Stimulated activated CD4-positive, alpha-beta T cell treated with anti-CD3 and anti-CD28 coated beads, Interleukin-1b, Interleukin-23, amount 100 ng/mL, for 4 hours (primary cell): ENCODE results near the gene MTMR3.
"Not testable (repeated sequence)": the region's sequence is repeated elsewhere in the genome, so short reads cannot be mapped to it uniquely, and the experiment has no call there.

Source experiments
- DNase-seq, 2 donors: peaks; one replicate each; pipeline ENCODE4 v3.0.0-alpha.2; 2020; ENCODE audit warnings: low read depth in 2 of 2

Gene MTMR3

DNA sequence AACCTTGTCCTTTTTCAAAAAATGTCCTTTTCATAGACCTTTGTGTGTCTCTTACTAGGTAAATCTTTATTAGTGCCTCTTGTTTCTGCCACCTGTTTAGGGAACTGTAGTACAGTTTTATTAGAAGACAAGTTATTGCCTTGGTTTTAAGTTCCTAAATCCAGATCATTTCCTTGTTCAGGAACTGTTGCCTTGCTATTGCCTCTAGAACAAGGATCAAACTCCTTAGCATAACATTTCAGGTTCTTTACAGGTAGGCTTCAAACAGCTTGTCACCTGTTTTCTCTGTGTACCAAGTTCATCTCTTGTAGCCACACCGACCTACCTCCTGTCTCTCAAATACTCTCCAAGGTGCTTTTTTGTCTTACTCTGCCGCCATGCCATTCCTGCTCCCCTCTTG lies 75.2 kb downstream of the MTMR3 start:
- DNase-seq: no peak

GRCh38 chr22:29964776-29965175 lies 81.8 kb downstream of the MTMR3 start:
- DNase-seq: no peak

DNA sequence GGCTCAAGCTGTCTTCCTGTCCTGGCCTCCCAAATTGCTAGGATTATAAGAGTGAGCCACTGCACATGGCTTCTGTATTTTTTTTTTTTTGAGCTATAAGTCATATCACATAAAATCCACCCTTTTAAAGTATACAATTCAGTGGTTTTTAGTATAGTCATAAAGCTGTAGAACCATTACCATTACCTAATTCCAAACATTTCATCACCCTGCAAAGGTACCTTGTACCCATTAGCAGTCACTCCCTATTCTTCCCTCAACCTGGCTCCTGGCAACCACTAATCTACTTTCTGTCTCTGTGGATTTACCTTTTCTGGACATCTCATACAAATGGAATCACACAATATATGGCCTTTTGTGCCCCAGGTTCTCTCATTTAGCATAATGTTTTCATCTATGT lies 84.5 kb downstream of the MTMR3 start:
- DNase-seq: no peak

- DNase-seq: no peak
Measured at GRCh38 chr22:29971607-29972006, 88.6 kb downstream of the MTMR3 start.

DNA sequence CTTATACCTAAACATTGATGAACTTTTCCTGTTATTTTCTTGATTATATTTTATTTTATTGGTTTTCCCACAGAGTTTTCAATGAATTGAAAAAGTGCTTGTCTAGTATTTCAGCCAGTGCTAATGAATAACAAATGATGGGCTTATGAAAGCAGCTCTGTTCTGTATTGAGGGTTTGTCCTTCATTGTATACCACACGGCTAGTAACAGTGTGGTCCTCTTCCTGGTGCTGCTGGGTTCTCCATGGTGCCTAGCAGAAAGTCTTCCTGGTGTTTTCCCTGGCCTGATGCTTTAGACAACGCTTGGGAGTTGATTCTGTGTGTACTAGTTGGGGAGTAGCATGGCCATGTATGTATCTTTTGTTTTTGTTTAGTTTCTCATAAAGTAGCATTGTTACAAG lies 89.1 kb downstream of the MTMR3 start:
- DNase-seq: no peak

DNA sequence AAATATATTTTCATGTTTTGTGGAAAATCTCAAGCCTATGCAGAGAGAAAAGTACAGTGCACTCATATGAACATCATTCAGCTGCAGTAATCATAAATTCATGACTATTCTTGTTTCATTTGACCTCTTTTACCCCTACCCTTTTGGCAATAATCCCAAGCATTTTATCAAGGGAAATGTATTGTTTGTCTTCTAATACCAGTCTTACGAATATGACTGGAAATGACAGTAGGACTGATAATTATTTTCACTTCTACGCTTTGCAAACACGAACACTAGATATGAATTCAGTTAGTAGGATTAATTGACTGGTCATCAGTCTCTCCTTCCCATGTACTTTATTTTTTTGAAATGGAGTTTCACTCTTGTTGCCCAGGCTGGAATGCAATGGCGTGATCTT lies 90.3 kb downstream of the MTMR3 start:
- DNase-seq: no peak

DNA sequence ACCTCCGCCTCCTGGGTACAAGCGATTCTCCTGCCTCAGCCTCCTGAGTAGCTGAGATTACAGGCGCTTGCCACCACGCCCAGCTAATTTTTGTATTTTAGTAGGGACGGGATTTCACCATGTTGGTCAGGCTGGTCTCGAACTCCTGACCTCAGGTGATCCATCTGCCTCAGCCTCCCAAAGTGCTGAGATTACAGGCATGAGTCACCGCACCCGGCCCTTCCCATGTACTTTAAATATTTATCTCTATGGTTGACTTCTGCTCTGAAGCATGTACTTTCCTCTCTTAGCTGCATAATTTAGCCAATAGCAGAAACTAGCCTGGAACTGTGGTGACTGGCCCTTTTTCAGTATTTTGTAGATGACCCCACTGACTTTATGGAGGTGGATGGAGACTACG lies 90.7 kb downstream of the MTMR3 start:
- not testable (repeated sequence) for DNase-seq

DNA sequence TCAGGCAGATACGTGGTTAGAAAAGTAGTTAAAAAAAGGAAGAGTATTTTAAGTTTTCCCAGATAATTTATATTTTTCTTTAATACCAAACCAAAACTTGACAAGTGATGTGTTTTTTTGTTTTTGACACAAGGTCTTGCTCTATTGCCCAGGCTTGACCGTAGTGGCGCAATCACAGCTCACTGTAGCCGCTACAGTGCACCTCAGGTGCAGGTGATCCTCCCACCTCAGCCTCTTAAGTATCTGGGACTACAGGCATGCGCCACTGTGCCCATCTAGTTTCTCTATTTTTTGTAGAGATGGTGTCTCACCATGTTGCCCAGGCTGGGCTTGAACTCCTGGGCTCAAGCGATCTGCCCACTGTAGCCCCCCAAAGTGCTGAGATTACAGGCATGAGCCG lies 92.5 kb downstream of the MTMR3 start:
- DNase-seq: no peak

DNA sequence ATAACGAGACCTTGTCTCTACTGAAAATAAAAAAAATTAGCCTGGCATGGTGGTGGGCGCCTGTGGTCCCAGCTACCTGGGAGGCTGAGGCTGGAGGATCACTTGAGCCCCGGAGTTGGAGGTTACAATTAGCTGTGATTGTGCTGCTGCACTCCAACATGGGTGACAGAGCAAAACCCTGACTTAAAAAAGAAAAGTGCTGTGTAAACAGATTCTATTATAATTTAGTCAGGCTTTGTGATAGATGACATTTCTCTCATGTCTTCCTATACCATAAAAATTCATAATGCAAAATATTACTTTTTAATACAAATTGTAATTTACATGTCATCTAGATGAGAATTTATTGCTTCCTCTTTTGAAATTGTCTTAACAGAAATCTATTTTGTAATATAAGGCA lies 94.1 kb downstream of the MTMR3 start:
- DNase-seq: no peak

DNA sequence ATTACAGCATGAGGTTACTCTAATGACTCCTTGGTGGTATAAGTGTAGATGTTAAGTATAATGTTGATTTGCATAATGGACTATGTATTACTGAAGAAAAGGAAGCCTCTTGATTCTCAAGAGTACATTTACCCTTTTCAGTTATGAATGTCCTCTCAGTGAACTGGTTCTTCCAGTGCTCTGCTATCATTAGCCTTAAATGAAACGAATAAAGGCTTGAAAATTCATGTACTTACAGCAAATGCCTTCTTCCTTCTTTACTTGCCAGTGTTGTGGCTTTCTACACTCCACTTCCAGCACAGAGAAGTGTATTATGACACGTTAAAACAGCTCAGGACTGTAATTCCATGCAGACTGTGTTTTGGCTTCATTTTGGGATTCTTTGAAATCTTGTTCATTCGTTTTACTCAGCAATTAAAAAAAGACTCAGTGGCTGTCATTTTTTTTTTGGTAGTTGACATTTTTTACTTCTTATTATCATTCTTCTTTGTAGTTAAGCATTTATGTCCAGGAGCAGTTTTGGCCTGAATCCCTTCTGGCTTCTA lies 96.9 kb downstream of the MTMR3 start:
- no peak for DNase-seq

- no peak for DNase-seq
Measured at GRCh38 chr22:29983296-29983917, 100.4 kb downstream of the MTMR3 start.

GRCh38 chr22:29985912-29986311 lies 102.9 kb downstream of the MTMR3 start:
- no peak for DNase-seq

DNA sequence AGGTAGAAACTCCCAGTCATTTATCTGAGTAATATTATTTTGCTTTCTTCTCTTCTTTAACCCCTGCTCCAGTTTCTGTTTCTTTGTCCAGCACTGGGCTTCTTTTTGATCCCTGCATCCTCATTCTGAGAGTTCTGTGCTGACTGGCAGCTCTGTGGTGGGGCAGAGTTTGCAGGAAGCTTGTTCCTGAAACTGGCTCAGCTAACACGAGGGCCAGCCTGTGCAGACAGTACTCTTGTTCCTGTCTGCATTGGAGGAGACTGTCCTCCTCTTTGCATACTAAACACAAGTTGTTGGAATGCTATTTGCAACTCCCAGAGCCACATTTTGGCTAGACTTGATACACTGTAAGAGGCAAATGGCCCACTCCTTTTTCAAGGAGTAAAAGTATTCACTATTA lies 104.2 kb downstream of the MTMR3 start:
- no peak for DNase-seq

DNA sequence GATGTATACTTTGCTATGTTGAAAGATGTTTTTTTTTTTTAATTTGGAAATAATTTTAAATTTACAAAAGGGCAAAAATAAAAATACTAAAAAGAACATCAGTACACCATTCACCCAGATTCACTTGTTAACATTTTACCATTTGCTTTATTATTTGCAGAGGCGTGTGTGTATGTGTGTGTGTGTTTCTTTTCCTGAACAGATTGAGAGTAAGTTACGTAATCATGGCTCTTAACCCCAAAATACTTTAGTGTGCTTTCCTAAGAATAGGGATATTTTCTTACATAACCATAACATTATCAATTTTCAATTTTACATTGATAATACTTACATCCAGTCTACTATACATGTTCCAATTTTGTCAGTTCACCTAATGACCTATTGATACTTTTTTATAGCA lies 105.7 kb downstream of the MTMR3 start:
- DNase-seq: no peak

DNA sequence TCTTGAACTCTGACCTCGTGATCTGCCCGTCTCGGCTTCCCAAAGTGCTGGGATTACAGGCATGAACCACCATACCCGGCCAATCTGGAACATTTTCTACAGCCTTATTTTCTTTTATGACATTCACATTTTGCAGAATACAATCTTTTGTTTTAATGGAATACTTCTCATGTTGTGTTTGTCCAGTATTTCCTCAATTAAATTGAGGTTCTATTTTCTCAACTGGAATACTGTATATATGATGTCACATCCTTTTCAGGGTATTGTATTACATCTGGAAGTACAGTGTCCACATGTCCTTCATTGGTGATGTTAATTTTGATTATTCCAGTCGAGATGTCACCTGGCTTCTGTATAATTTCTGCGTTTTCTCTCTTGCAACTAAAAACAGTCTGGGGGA lies 106.5 kb downstream of the MTMR3 start:
- DNase-seq: no peak

DNA sequence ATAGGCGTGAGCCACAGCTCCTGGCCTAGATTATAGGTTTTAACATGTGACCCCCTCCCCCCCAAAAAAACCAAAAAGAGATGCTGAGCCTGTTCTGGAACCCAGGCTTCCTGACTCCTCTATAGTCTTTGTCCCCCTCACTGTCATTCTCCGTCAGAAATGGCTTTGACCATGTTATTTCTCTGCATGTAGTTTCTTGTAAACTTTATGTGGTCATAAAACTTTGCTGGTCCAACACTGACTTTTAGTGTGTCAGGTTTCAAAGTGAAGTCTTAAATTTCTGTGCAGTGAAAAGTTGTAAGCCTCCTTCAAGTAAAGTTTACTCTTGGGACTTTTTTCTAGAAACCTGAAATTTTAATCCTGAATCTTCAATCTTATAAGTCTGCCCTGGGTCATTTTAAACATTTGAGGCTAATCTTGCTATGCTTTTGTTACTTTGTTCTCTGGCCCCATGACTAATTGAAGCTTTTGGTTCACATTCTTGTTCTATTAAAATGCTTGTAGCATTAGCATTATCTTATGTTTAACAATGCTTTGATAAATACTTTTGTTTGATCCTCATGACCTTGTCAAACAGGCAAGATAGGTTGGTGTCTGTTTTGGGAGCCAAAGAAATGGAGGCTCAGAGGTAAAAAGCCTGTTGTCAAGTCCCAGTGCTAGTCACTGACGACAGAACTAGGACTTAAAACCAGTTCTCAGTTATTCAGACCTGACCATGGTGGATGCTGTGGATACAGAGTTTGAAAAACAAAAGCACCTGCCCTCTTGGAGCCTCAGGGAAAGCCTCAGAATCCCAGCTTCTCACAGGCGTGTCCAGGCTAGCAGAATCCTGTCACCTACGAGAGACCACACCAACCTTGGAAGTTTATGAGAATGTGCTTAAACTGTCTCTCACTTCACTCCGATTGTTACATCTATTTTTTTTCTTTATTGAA lies 109.6 kb downstream of the MTMR3 start:
- DNase-seq: no peak

DNA sequence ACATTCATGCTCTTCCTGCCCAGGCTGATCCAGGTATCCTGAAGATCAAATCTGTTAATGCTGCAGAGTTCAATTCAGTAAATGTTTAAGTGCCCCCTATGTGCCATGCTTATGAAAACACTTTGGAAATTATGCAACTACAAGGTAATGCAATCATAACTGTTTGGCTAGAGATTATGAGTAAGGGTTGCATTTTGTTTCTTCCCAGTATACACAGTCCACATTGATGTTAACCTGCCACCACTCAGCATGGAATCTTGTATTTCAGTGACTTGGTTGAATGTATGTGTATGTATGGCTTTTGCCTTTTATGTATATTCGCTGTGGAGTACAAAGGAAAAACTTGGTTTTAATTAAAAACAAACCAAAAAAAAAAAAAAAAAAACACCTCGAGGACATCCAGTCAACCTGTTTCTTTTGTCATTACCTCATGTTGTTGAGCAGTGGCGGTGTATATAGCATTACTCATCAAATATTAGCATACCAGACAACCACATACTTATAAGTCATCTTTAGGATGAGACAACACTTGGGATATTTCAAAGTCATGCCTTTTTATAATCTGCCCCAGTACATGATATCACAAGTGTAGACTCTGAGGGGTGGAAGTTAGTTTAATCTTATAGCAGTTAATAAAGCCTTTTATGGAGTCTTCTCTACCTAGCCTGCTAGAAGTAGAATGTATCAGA lies 111.2 kb downstream of the MTMR3 start:
- no peak for DNase-seq

GRCh38 chr22:29994943-29995342 lies 112.0 kb downstream of the MTMR3 start:
- no peak for DNase-seq

GRCh38 chr22:29997107-29997506 lies 114.1 kb downstream of the MTMR3 start:
- no peak for DNase-seq

- DNase-seq: no peak
Measured at GRCh38 chr22:29997516-29997915, 114.5 kb downstream of the MTMR3 start.

- DNase-seq: no peak
Measured at GRCh38 chr22:29998627-29999384, 115.8 kb downstream of the MTMR3 start.

GRCh38 chr22:30000566-30000965 lies 117.6 kb downstream of the MTMR3 start:
- DNase-seq: no peak
